Testis (tissue), 2 donors: ENCODE measurements around the gene NFKB1.

Experiments
- CTCF ChIP-seq, 3 experiments: fragments of 450-650 bp in 2 of 3; fragments of 200-600 bp in 1 of 3; sonication (generic) in 1 of 3; IDR thresholded peaks; one replicate each; pipeline ENCODE4 v1.5.1; 2016 to 2019; ENCODE audit warnings: antibody characterized with exemption in 3 of 3, mild to moderate bottlenecking in 2 of 3, moderate library complexity in 1 of 3
- POLR2A ChIP-seq: fragments of 450-650 bp; IDR thresholded peaks from one replicate; pipeline ENCODE4 v1.6.1; 2017; ENCODE audit warnings: antibody characterized with exemption, mild to moderate bottlenecking, moderate library complexity

GRCh38 chr4:102599886-102600285, 98.7 kb downstream of the NFKB1 start:
- TF ChIP-seq CTCF (IDR thresholded peaks at IDR 0.05), result no peak
- no peak for TF ChIP-seq POLR2A
